Measurements from ENCODE around the gene TAGLN. TPM values are rescaled to one million over a fixed set of nuclear protein-coding genes. Genes with fewer than 3 reads are reported as not detected.

TAGLN gene
- total RNA-seq, 6 experiments from 2014 or later: 1,668 to 2,517 (median 1,780) TPM

GRCh38 chr11:117188620-117189081 lies 10.5 kb upstream of the TAGLN start:
- H3K9me3 Mint-ChIP-seq: no peaks in the 10 kb centered on the region
- no peak for DNase-seq
- peaks cover 5% of the 10 kb centered on the region; the same call in 1 of the 2 replicates for H3K36me3 Mint-ChIP-seq (ENCODE audit: low read depth)
- H3K4me1 Mint-ChIP-seq (ENCODE audit: low read depth): no peaks in the 10 kb centered on the region
- H3K27ac Mint-ChIP-seq: no peak overlapping the region
- H3K4me3 Mint-ChIP-seq: no peak overlapping the region
- TF ChIP-seq, protein P1, sequence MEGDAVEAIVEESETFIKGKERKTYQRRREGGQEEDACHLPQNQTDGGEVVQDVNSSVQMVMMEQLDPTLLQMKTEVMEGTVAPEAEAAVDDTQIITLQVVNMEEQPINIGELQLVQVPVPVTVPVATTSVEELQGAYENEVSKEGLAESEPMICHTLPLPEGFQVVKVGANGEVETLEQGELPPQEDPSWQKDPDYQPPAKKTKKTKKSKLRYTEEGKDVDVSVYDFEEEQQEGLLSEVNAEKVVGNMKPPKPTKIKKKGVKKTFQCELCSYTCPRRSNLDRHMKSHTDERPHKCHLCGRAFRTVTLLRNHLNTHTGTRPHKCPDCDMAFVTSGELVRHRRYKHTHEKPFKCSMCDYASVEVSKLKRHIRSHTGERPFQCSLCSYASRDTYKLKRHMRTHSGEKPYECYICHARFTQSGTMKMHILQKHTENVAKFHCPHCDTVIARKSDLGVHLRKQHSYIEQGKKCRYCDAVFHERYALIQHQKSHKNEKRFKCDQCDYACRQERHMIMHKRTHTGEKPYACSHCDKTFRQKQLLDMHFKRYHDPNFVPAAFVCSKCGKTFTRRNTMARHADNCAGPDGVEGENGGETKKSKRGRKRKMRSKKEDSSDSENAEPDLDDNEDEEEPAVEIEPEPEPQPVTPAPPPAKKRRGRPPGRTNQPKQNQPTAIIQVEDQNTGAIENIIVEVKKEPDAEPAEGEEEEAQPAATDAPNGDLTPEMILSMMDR (IDR thresholded peaks at IDR 0.05): no peak
- H3K27me3 Mint-ChIP-seq (ENCODE audit: insufficient read depth): peaks cover 2% of the 10 kb centered on the region

DNA sequence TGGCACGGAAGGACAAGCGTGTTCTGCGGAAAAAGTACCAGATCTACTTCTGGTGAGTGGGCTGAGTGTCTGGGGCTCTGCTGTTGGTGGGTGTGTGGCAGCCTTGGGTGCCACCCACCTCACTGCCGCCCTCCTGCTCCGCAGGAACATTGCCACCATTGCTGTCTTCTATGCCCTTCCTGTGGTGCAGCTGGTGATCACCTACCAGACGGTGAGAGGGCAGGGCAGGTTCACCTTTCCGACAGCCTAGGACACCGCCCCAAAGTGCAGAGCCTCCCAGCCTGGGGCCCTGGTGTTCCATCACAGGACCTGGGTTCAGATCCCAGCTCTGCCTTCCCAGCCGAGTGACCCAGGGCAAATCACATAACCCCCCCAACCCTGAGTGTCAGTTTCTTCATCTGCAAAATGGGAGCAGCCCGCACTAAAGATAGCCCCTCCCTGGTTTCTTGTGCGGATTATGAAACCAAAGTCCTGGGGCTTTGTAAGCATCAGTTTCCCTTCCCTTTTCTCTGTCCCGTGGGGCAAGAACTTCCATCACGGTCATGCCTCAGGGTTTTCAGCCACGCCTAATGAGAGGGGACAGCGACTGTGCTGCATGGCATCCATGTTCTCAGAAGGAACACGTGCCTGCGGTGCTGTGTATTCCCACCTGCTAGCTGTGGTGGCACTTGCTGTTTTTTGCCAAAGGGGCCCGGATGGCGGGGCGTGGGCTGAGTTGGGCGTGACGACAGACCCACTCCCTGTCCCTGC lies 9.8 kb upstream of the TAGLN start:
- H3K9me3 Mint-ChIP-seq: no peaks in the 10 kb centered on the region
- TF ChIP-seq, protein P1 (IDR thresholded peaks at IDR 0.05): no peak
- H3K27me3 Mint-ChIP-seq (ENCODE audit: insufficient read depth): peaks cover 2% of the 10 kb centered on the region

GRCh38 chr11:117189941-117190544 lies 9.1 kb upstream of the TAGLN start:
- TF ChIP-seq, protein P1 (IDR thresholded peaks at IDR 0.05): no peak
- DNase-seq: no peak
- no peak overlapping the region for H3K27ac Mint-ChIP-seq
- peaks cover 7% of the 10 kb centered on the region for H3K27me3 Mint-ChIP-seq (ENCODE audit: insufficient read depth)
- no peaks in the 10 kb centered on the region for H3K4me1 Mint-ChIP-seq (ENCODE audit: low read depth)
- H3K36me3 Mint-ChIP-seq (ENCODE audit: low read depth): peaks cover 5% of the 10 kb centered on the region
- no peaks in the 10 kb centered on the region for H3K9me3 Mint-ChIP-seq
- no peak overlapping the region for H3K4me3 Mint-ChIP-seq

More for the DNA sequence above, 9.8 kb upstream of the TAGLN start:
- DNase-seq: no peak
- H3K4me3 Mint-ChIP-seq: no peak overlapping the region
- no peak overlapping the region for H3K27ac Mint-ChIP-seq
- no peaks in the 10 kb centered on the region for H3K4me1 Mint-ChIP-seq (ENCODE audit: low read depth)
- H3K36me3 Mint-ChIP-seq (ENCODE audit: low read depth): peaks cover 5% of the 10 kb centered on the region; the same call in 1 of the 2 replicates

DNA sequence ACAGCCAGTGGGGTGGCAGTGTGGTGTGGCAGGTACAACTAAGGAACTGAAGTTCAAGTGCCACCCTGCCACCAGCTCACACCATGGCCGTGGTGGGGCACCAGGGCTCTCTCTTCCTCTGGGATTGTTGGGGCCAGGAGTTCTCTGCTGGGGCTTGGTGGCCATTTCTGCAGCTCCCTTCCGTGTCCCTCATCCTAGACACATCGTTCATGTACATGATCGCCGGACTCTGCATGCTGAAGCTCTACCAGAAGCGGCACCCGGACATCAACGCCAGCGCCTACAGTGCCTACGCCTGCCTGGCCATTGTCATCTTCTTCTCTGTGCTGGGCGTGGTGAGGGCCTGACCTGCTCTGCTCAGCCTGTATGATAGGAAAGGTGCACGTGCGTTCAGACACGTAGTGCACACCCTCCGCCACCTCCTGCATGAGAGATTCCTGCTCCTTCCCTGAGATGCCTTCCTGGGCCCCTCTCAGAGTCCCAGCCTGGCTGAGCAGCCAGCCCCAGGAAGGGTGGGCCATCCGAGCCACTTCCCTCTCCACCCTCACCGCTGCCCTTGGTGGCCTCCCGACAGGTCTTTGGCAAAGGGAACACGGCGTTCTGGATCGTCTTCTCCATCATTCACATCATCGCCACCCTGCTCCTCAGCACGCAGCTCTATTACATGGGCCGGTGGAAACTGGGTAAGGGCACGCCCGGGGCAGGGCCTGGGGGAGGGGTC lies 7.3 kb upstream of the TAGLN start:
- H3K9me3 Mint-ChIP-seq: no peaks in the 10 kb centered on the region
- TF ChIP-seq, protein P1 (IDR thresholded peaks at IDR 0.05): no peak
- H3K36me3 Mint-ChIP-seq (ENCODE audit: low read depth): peaks cover 14% of the 10 kb centered on the region
- H3K27ac Mint-ChIP-seq: no peak overlapping the region
- no peaks in the 10 kb centered on the region for H3K4me1 Mint-ChIP-seq (ENCODE audit: low read depth)
- no peak overlapping the region for H3K4me3 Mint-ChIP-seq
- peaks cover 8% of the 10 kb centered on the region for H3K27me3 Mint-ChIP-seq (ENCODE audit: insufficient read depth)
- DNase-seq: no peak

GRCh38 chr11:117192401-117192875 lies 6.7 kb upstream of the TAGLN start:
- DNase-seq: no peak
- TF ChIP-seq, protein P1 (IDR thresholded peaks at IDR 0.05): no peak
- Mint-ChIP-seq H3K4me1 (ENCODE audit: low read depth) (peaks cover 3% of the 10 kb centered on the region), H3K36me3 (ENCODE audit: low read depth) (peaks cover 14% of the 10 kb centered on the region), H3K9me3 (no peaks in the 10 kb centered on the region), H3K27ac (no peak overlapping the region), H3K27me3 (ENCODE audit: insufficient read depth) (peaks cover 8% of the 10 kb centered on the region; the same call in 1 of the 2 replicates), H3K4me3 (no peak overlapping the region)
